ENCODE results near the gene MEI1.
"Not testable (repeated sequence)": the region's sequence is repeated elsewhere in the genome, so short reads cannot be mapped to it uniquely, and the experiment has no call there.

MEI1 gene

GRCh38 chr22:41664490-41664889, 34.8 kb upstream of the MEI1 start:
- H3K36me3 ChIP-seq (ENCODE audit: insufficient read depth, low read length), result peaks cover 58% of the 10 kb centered on the region

DNA sequence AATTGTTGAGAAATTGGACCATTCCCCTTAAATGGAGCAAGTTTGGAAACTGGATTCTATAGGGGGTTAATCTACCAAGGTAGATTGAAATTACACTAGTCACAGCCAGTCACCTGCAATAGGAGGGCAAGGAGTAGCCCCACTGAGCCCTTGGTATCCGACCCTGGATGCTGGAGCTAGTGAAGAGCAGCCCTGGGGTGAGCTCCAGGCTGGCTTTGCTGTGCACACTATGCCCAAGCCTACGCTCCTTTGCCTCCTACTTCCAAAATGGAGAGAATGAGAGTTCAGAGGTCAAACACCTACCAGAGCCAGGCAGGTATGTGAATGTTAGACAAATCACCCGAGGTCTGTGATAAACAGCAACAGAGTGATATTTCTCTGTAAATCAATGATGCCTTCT, 34.4 kb upstream of the MEI1 start:
- H3K27me3 ChIP-seq (ENCODE audit: control insufficient read depth, insufficient read depth, low read length), result no peaks in the 10 kb centered on the region
- peaks cover 20% of the 10 kb centered on the region for H3K4me1 ChIP-seq (ENCODE audit: control insufficient read depth, insufficient read depth, low read length)
- H3K9ac ChIP-seq (ENCODE audit: low read depth, low read length), result no peak overlapping the region
- no peak overlapping the region for H3K4me3 ChIP-seq (ENCODE audit: low read length)
- H3K36me3 ChIP-seq (ENCODE audit: insufficient read depth, low read length), result peaks cover 54% of the 10 kb centered on the region
- H3K4me2 ChIP-seq (ENCODE audit: low read length), result no peak overlapping the region
- no peaks in the 10 kb centered on the region for H3K9me3 ChIP-seq (replicated peaks; ENCODE audit: low read length)

More at GRCh38 chr22:41664490-41664889, 34.8 kb upstream of the MEI1 start:
- Histone ChIP-seq H3K4me2 (ENCODE audit: low read length) (no peak overlapping the region), H3K4me1 (ENCODE audit: control insufficient read depth, insufficient read depth, low read length) (peaks cover 18% of the 10 kb centered on the region), H3K27me3 (ENCODE audit: control insufficient read depth, insufficient read depth, low read length) (no peaks in the 10 kb centered on the region), H3K4me3 (ENCODE audit: low read length) (no peak overlapping the region), H3K9me3 (replicated peaks; ENCODE audit: low read length) (no peaks in the 10 kb centered on the region), H3K9ac (ENCODE audit: low read depth, low read length) (no peak overlapping the region)

GRCh38 chr22:41668971-41669911, 30.1 kb upstream of the MEI1 start:
- Histone ChIP-seq H3K27me3 (ENCODE audit: control insufficient read depth, insufficient read depth, low read length) (no peaks in the 10 kb centered on the region), H3K4me1 (ENCODE audit: control insufficient read depth, insufficient read depth, low read length) (peaks cover 24% of the 10 kb centered on the region), H3K4me2 (ENCODE audit: low read length) (no peak overlapping the region)

DNA sequence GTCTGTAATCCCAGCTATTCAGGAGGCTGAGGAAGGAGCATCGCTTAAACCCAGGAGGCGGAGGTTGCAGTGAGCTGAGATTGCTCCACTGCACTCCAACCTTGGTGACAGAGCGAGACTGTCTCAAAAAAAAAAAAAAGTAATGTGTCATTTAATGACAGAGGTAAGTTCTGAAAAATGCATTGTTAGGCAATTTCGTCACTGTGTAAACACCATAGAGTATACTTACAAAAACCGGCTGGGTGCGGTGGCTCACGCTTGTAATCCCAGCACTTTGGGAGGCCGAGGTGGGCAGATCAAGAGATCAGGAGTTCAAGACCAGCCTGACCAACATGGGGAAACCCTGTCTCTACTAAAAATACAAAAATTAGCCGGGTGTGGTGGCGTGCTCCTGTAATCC, 27.2 kb upstream of the MEI1 start:
- H3K36me3 ChIP-seq (ENCODE audit: insufficient read depth, low read length), result peaks cover 25% of the 10 kb centered on the region
- not testable (repeated sequence) for H3K9me3 ChIP-seq (replicated peaks; ENCODE audit: low read length); H3K9ac ChIP-seq (ENCODE audit: low read depth, low read length); H3K4me3 ChIP-seq (ENCODE audit: low read length); H3K4me2 ChIP-seq (ENCODE audit: low read length); H3K27me3 ChIP-seq (ENCODE audit: control insufficient read depth, insufficient read depth, low read length)
- H3K4me1 ChIP-seq (ENCODE audit: control insufficient read depth, insufficient read depth, low read length), result peaks cover 16% of the 10 kb centered on the region

More at GRCh38 chr22:41668971-41669911, 30.1 kb upstream of the MEI1 start:
- Histone ChIP-seq H3K9me3 (replicated peaks; ENCODE audit: low read length) (no peaks in the 10 kb centered on the region), H3K36me3 (ENCODE audit: insufficient read depth, low read length) (peaks cover 27% of the 10 kb centered on the region), H3K9ac (ENCODE audit: low read depth, low read length) (no peak overlapping the region), H3K4me3 (ENCODE audit: low read length) (no peak overlapping the region)

- no peaks in the 10 kb centered on the region for H3K9me3 ChIP-seq (replicated peaks; ENCODE audit: low read length)
- peaks cover 25% of the 10 kb centered on the region for H3K36me3 ChIP-seq (ENCODE audit: insufficient read depth, low read length)
- no peak overlapping the region for H3K4me2 ChIP-seq (ENCODE audit: low read length)
- H3K27me3 ChIP-seq (ENCODE audit: control insufficient read depth, insufficient read depth, low read length), result no peaks in the 10 kb centered on the region
- no peak overlapping the region for H3K4me3 ChIP-seq (ENCODE audit: low read length)
- H3K4me1 ChIP-seq (ENCODE audit: control insufficient read depth, insufficient read depth, low read length), result peaks cover 8% of the 10 kb centered on the region
- H3K9ac ChIP-seq (ENCODE audit: low read depth, low read length), result no peak overlapping the region
Measured at GRCh38 chr22:41672780-41673509, 26.4 kb upstream of the MEI1 start.

DNA sequence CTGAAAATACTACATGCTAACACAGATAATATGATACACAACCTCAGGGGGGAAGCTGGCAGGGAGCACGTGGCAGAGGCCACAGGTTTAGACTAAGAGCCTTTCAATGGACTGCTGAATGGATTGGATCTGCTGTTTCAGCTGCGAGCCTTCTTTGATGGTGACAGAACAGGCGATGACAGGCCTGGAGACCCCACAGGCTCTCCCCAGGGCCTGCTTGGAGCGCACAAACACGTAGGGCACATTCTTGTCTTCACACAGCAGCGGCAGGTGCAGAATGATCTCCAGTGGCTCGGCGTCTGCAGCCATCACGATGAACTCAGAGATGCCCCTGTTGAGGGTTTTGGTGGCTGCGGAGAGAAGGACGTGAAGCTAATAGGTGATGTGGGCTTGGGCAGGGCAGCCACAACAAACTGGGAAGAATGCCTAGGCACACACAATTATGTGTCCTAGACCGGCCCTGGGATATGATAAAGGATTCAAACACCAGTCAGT, 24.4 kb upstream of the MEI1 start:
- H3K4me2 ChIP-seq (ENCODE audit: low read length), result no peak overlapping the region
- no peaks in the 10 kb centered on the region for H3K27me3 ChIP-seq (ENCODE audit: control insufficient read depth, insufficient read depth, low read length)
- H3K9me3 ChIP-seq (replicated peaks; ENCODE audit: low read length), result no peaks in the 10 kb centered on the region
- no peak overlapping the region for H3K4me3 ChIP-seq (ENCODE audit: low read length)
- H3K4me1 ChIP-seq (ENCODE audit: control insufficient read depth, insufficient read depth, low read length), result peaks cover 3% of the 10 kb centered on the region
- H3K36me3 ChIP-seq (ENCODE audit: insufficient read depth, low read length), result peaks cover 37% of the 10 kb centered on the region
- H3K9ac ChIP-seq (ENCODE audit: low read depth, low read length), result no peak overlapping the region

GRCh38 chr22:41676134-41676533, 23.2 kb upstream of the MEI1 start:
- Histone ChIP-seq H3K4me3 (ENCODE audit: low read length) (no peak overlapping the region), H3K9ac (ENCODE audit: low read depth, low read length) (no peak overlapping the region), H3K4me2 (ENCODE audit: low read length) (no peak overlapping the region), H3K9me3 (replicated peaks; ENCODE audit: low read length) (no peaks in the 10 kb centered on the region), H3K4me1 (ENCODE audit: control insufficient read depth, insufficient read depth, low read length) (no peaks in the 10 kb centered on the region), H3K27me3 (ENCODE audit: control insufficient read depth, insufficient read depth, low read length) (no peaks in the 10 kb centered on the region), H3K36me3 (ENCODE audit: insufficient read depth, low read length) (peaks cover 40% of the 10 kb centered on the region)

- Histone ChIP-seq H3K4me3 (ENCODE audit: low read length) (peak overlapping the region; percentile 94), H3K36me3 (ENCODE audit: insufficient read depth, low read length) (peaks cover 22% of the 10 kb centered on the region), H3K9me3 (replicated peaks; ENCODE audit: low read length) (no peaks in the 10 kb centered on the region), H3K4me1 (ENCODE audit: control insufficient read depth, insufficient read depth, low read length) (no peaks in the 10 kb centered on the region), H3K27me3 (ENCODE audit: control insufficient read depth, insufficient read depth, low read length) (no peaks in the 10 kb centered on the region), H3K4me2 (ENCODE audit: low read length) (peak overlapping the region; percentile 86), H3K9ac (ENCODE audit: low read depth, low read length) (peak overlapping the region; percentile 93)
Measured at GRCh38 chr22:41681616-41682015, 17.7 kb upstream of the MEI1 start.

DNA sequence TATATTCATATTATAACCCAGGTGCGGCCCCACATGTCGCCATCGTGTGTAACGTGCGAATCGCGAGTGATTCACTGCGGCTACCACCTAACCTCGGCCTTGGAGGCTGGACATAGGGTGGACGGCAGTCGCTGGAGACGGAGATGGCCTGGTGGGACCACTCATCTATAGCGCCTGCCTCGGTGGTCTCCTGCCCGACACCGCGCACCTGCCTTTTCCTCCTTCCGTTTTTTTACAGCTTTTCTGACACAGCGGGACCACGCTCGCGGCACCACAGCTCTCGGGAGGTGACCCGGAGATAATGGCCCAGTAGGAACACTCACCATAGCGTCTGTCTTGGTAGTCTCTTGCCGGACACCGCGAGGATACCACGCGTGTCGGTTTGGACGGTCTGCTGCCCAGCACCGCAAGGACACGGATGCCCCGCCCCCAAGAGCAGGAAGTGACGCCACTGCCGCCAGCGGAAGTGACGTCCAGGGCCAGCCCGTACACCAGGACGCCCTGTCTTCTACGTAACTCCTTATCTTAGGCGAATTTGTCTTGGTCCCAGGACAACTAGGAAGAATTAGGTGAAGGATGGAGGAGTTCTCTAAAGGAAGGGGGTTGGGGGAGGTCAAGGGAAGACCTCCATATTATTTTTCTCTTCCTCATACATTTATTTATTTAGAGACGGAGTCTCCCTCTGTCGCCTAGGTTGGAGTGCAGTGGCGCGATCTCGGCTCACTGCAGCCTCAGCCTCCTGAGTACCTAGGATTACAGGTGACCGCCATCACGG, 17.1 kb upstream of the MEI1 start:
- H3K9ac ChIP-seq (ENCODE audit: low read depth, low read length), result peak overlapping the region; percentile 93
- peaks cover 22% of the 10 kb centered on the region for H3K36me3 ChIP-seq (ENCODE audit: insufficient read depth, low read length)
- peak overlapping the region; percentile 94 for H3K4me3 ChIP-seq (ENCODE audit: low read length)
- H3K27me3 ChIP-seq (ENCODE audit: control insufficient read depth, insufficient read depth, low read length), result no peaks in the 10 kb centered on the region
- peak overlapping the region; percentile 86 for H3K4me2 ChIP-seq (ENCODE audit: low read length)
- no peaks in the 10 kb centered on the region for H3K4me1 ChIP-seq (ENCODE audit: control insufficient read depth, insufficient read depth, low read length)
- H3K9me3 ChIP-seq (replicated peaks; ENCODE audit: low read length), result no peaks in the 10 kb centered on the region

DNA sequence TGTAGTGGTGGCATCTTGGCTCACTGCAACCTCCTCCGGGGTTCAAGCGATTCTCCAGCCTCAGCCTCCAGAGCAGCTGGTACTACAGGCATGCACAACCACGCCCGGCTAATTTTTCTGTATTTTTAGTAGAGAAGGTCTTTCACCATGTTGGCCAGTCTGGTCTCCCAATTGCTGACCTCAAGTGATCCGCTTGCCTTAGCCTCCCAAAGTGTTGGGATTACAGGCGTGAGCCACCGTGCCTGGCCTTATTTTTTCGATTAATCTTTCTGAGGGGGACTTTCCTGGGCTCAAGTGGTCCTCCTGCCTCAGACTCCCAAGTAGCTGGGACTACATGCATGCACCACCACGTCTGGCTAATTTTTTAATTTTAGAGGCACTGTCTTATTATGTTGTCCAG, 16.3 kb upstream of the MEI1 start:
- Histone ChIP-seq H3K4me2 (ENCODE audit: low read length) (peak overlapping the region; percentile 86), H3K9ac (ENCODE audit: low read depth, low read length) (peak overlapping the region; percentile 93)

DNA sequence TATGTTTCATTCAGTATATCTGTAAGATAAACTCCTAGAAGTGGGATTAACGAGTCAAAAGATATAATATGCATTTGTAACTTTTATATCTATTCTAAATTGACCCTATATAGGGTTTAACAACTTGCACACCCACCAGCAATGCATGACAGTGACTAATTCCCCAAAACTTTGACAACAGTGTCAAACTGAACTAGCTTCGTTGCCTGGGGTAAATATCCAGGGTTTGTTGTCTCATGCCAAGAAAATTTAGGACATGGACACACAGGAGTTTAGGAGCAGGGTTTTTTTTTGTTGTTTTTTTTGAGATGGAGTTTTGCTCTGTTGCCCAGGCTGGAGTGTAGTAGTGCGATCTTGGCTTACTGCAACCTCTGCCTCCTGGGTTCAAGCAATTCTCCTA, 15.7 kb upstream of the MEI1 start:
- H3K4me1 ChIP-seq (ENCODE audit: control insufficient read depth, insufficient read depth, low read length), result no peaks in the 10 kb centered on the region
- H3K36me3 ChIP-seq (ENCODE audit: insufficient read depth, low read length), result peaks cover 17% of the 10 kb centered on the region
- H3K9me3 ChIP-seq (replicated peaks; ENCODE audit: low read length), result no peaks in the 10 kb centered on the region
- H3K4me3 ChIP-seq (ENCODE audit: low read length), result no peak overlapping the region
- H3K9ac ChIP-seq (ENCODE audit: low read depth, low read length), result no peak overlapping the region
- no peak overlapping the region for H3K4me2 ChIP-seq (ENCODE audit: low read length)
- no peaks in the 10 kb centered on the region for H3K27me3 ChIP-seq (ENCODE audit: control insufficient read depth, insufficient read depth, low read length)

More for the DNA sequence above, 16.3 kb upstream of the MEI1 start:
- Histone ChIP-seq H3K4me3 (ENCODE audit: low read length) (no peak overlapping the region), H3K4me1 (ENCODE audit: control insufficient read depth, insufficient read depth, low read length) (no peaks in the 10 kb centered on the region), H3K36me3 (ENCODE audit: insufficient read depth, low read length) (peaks cover 22% of the 10 kb centered on the region), H3K9me3 (replicated peaks; ENCODE audit: low read length) (no peaks in the 10 kb centered on the region), H3K27me3 (ENCODE audit: control insufficient read depth, insufficient read depth, low read length) (no peaks in the 10 kb centered on the region)

All from skeletal muscle satellite cell (primary cell).